ENCODE data around the gene CDC14A.
A peak's percentile ranks its signal among the peaks of the same experiment; 100 is the strongest.

CDC14A gene

GRCh38 chr1:100457683-100458082, 105.4 kb downstream of the CDC14A start:
- no peak overlapping the region for H3K4me3 ChIP-seq (ENCODE audit: low read length)
- no peak for DNase-seq (ENCODE audit: low read depth)
- no peak for TF ChIP-seq CTCF (conservative IDR thresholded peaks at IDR 0.05; ENCODE audit: low read depth, low read length)

GRCh38 chr1:100458661-100459357, 106.5 kb downstream of the CDC14A start:
- no peak for TF ChIP-seq CTCF (conservative IDR thresholded peaks at IDR 0.05; ENCODE audit: low read depth, low read length)
- no peak overlapping the region for H3K4me3 ChIP-seq (ENCODE audit: low read length)
- DNase-seq (ENCODE audit: low read depth), result no peak

DNA sequence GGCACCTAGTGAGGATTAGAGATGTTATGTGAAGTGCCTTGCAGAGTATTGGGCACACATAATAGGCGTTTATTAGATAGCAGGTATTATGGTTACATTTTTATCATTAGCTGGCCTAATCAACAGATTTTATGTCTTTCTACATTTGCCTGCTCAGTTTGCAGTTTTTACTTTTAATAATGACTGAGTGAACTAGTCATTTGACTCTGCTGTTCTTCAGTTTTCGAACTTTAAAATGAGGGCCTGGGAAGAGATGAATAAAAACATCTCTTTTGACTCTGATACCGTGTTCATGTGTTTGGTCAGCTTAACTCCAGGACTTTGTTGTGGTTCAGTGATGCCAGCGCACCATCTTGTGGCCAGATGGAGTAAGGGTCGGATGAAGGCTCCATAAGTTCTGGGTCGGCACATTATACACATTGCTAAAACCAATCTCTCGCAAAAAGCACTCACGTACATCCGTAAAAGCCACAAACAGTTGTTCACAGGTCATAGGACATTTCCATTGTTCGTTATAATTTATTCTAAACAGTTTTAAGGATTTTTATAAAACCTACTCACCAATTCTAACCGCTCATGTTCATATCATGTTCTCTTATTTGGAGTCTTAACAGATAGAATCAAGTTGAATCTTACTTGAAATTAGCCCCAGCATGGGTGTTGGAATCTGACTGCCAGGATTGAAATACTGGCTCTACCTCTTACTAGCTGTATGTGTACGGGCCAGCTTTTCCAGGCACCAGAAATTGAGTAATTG, 107.2 kb downstream of the CDC14A start:
- peak; percentile 93 for TF ChIP-seq CTCF (conservative IDR thresholded peaks at IDR 0.05; ENCODE audit: low read depth, low read length)
- H3K4me3 ChIP-seq (ENCODE audit: low read length), result no peak overlapping the region
- peak; percentile 35 for DNase-seq (ENCODE audit: low read depth)

- no peak for TF ChIP-seq CTCF (conservative IDR thresholded peaks at IDR 0.05; ENCODE audit: low read depth, low read length)
- DNase-seq (ENCODE audit: low read depth), result no peak
- no peak overlapping the region for H3K4me3 ChIP-seq (ENCODE audit: low read length)
Measured at GRCh38 chr1:100461222-100461621, 108.9 kb downstream of the CDC14A start.

- no peak for TF ChIP-seq CTCF (conservative IDR thresholded peaks at IDR 0.05; ENCODE audit: low read depth, low read length)
- no peak for DNase-seq (ENCODE audit: low read depth)
- no peak overlapping the region for H3K4me3 ChIP-seq (ENCODE audit: low read length)
Measured at GRCh38 chr1:100462326-100463025, 110.2 kb downstream of the CDC14A start.

DNA sequence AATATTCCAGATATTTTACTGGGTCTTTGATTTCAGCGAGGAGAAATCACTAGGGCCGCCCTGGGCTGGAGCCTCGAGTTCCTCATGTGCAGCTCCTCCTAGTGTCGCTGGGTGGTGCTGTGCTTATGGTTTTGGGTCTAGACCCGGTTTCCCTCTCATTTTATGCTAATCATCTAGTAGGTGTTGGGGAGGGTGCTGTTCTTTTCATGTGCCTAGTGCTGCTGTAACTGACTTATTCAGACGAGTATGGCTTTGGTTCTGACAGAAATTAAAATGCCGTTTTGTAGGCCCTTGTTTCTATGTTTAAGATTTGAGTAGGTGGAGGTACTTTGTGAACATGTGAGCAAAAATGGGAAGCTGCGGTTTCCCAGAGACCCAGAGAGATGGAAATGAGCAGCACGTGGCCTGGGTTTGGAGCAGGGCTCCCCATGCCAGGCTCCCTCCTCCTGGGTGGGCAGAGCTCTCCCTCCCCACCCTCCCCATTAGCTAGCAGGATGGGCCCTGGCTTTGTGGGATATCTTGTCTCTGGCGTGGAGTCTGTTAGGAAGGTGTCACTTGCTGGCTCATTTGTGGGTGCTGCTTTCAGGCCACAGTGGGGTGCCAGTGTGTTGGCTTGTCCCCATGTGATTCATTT, 111.6 kb downstream of the CDC14A start:
- no peak overlapping the region for H3K4me3 ChIP-seq (ENCODE audit: low read length)
- TF ChIP-seq CTCF (conservative IDR thresholded peaks at IDR 0.05; ENCODE audit: low read depth, low read length), result peak; percentile 92
- DNase-seq (ENCODE audit: low read depth), result no peak
